HG03196 (cell line): ENCODE results near the gene PLCL1.
A peak's percentile ranks its signal among the peaks of the same experiment; 100 is the strongest.

Experiments used
- ATAC-seq: cut with Tn5 transposase; IDR thresholded peaks from one replicate; pipeline ENCODE4 v1.9.1; 2021; ENCODE audit not compliant: unreplicated experiment

Gene PLCL1

DNA sequence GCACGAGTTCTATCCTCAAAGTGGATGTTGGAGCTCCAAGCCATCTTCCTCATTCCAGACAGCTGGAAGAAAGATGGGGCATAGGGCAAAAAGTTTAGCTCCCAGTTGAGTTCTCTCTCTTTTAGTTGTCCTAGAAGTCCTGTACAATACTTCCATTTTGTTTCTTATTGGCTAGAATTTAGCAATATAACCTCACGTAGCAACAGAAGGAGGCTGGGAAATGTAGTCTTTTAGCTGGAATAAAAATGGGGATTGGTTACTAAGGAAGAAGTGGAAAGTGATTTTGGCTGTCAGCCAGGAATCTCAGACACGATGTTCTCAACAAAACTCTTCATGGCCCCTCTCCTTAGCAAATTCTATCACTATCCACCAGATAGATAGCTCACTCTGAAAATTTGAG lies 79.9 kb downstream of the PLCL1 start:
- ATAC-seq = no peak

DNA sequence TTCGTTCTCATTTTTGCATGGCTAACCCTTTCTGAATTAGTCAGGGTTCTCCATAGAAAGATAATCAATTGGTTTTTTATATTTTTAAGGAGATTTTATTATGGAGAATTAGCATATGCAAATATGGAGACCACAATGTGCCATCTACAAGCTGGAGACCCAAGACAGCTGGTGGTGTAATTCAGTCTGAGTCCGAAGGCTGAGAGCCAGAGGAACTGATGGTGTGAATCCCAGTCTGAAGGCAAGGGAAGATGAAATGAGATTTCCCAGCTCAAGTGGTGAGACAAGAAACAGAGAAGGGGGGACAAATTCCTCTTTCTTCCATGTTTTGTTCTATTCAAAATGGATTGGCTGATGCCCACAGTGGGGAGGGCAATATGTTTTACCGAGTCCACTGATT lies 80.7 kb downstream of the PLCL1 start:
- ATAC-seq = no peak

DNA sequence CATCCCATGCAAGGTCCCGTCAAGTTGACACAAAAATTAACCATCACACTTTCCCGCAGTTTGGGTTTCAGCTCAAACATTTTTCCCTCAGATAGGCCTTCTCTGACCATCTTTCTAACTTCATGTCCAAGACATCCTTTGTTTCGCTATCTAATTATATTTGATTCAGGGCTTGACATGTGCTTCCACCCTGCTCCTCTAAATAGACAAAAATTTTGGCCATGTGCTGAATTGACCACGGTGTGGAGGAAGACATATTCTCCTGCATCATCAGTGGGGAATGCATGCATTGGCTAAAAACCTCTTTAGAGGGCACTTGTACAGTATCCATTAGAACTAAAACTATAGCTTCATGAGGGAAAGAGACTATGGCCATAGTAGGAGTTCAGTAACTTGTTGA lies 81.2 kb downstream of the PLCL1 start:
- no peak for ATAC-seq

DNA sequence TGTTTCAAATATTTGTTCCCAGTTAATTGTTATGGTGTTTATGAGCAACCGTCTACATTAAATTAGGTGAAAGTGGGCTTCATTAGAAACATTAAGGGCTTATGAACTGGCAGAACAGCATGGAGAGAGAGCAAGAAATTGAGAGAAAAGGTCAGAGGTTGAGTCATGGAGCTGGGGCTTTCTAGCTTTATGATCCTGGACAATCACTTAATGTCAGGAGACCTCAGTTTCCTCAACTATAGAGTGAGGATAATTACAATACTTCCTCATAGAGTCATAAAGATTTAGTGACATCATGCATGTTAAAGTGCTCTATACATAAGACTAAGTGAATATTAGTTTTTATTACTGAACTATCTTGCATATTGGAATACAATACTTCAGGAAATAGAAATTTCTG lies 83.9 kb downstream of the PLCL1 start:
- ATAC-seq = no peak

DNA sequence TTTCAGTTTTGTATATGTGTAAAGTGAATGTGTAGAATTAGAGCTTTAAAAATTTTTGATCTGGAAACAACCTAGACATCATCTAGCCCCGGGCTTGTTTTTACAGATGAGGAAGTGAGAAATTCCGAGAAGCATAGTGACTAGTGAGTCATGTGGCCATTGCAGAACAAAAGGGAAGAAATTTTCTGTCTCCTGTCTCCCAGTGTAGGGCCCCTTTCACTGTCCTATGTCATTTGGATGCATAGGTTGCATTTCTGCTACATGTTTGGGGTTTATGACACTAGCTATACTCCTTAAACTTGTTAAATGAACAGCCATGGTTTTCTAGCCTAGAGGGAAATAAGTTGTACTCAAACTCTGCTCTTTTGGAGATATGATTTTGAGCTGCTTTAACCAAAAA lies 84.6 kb downstream of the PLCL1 start:
- peak; percentile 99 for ATAC-seq

DNA sequence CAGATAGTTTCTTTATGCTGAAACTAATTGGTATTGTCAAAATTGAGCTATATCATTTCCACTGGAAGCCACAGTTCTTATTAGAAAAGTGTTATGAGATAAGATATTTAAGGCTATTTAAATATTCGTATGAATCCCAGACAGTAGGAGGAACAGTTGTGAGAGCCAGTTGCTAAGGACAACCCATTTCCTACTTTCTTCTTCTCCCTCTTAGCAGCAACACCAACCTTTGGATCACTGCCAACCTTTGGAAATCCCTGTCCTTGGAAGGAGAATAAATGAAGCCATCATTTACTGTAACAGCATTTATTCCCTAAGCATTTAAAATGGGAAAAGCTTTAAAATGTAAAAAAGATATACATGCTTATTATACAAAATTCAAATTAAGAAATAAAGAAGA lies 85.8 kb downstream of the PLCL1 start:
- no peak for ATAC-seq

DNA sequence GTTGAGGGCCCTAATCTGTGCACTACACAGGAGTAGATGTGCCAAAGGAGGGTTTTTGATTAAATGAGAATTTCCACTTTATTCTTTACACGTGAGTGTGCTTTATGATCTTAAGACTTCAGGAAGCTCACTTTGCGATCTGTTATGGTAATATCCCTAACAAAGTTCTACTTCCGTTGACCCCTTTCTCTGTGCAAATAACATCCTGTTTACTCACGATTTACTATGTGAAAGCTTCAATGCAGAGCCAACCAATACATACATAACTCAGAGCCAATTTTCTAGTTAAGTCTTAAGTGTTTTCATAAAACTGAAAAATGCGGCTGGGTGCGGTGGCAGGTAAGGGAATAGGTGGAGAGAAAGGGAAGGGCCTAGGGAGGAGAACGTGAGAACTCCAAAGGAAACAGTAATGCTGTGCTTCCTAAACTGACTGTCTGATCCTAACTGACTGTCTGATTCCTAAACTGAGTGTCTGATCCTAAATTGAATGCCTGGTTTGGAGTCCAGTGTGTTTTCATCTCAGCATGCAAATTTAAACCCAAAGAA lies 87.6 kb downstream of the PLCL1 start:
- no peak for ATAC-seq

DNA sequence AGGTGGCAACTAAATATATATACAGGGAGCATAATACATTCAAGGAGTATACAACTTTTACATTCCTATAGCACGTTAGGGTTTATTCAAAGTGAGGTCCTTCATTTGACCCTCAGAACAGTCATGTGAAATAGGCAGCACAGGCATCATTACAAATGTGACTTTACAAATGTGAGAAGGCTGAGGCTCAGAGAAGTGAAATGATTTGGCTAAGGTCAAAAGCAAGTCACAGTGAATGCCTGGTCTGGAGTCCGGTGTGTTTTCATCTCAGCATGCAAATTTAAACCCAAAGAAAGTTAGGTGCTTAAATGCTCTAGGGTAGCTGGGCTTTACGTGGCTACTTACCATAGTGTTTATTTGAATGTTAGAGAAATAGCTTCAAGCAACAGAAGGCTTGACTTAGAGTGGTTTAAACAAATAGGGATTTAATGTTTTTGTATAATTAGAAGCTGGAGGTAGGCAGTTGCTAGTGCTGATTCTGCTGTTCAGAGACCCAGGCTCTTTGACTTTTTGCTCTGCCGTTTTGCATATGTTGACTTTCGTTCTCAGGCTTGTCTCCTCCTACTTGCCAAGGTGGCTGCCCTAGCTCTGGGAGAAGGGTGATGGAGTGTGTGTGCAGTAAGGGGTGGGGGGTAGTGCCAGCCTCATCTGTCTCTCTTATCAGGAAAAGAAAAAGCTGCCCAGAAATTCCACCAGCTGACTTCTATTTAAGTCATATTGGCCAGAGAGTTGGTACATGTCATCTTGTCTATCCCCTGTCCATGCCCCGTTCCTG lies 89.2 kb downstream of the PLCL1 start:
- no peak for ATAC-seq

DNA sequence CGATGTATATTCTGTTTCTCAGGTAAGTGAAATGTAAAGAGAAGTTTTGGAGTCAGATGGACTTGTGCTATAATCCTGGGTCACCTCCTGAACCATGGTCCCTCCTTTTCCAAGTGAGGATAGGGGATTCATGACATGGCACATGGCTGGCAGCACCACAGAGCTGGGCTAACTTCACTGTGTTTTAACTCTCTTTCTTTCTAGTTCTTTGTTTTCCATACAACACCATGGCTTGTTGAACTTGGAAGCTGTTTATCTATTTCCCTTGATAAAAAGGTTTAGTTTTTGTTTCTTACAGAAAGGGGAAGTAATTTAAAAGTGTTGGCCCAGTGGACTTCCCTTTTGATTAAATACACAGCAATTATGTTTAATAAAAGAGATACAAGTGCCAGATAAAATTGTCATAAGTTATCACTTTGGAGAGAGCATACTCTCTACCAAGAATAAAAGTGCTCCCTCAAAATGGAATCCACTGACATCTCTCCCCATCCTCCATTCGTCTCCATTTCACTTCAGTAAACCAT lies 90.4 kb downstream of the PLCL1 start:
- ATAC-seq = no peak

DNA sequence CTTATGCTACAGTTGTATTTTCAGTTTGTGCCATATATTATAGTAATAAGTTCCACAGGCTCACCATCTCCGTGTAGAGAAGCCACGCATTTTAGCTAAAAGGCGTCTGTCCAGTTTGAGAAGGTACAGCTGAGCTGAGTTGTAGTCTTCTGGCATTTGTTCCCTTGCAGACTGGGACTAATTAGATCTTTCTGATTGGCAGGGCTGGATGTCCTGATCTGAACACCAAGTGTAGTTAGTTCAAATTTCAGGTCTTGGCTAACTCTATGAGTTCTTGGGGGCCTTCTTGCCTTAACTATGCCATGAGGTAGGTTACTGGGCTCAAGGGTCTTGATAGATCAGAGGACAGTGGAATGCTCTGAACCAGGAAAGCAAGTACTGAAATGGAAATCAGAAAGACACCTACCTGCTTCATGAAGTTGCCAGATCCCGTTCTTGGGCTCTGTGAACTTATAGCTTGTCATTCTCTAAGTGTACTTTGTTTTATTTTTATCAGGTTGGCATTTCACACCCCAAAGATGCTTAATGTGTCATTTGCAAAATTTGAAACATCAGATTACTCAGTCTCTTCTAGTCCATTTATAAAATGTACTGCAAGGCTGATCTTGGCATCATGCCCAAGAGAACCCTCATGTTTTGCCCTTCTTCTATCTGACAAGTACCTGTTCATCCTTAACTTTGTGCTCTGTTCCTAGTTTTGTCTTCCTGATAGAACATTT lies 93.7 kb downstream of the PLCL1 start:
- ATAC-seq = no peak

DNA sequence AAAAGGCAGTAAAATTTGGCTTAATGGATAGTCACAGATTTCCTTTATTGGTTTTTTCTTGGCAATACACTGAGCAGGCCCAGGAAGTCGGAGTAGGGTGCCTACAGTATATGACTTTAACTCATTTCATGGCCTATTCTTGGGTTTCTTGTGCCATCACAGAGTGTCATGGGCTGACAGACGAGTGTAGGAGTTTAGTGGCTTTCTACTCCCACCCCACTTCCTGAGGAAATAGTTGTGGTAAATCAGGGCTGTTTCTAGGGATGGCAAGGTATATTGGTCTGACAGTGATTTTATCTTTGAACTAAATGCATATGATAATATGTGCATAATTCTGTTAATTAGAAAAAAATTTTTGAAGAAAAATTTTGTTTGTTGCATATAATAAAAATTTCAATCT lies 100.1 kb downstream of the PLCL1 start:
- no peak for ATAC-seq

DNA sequence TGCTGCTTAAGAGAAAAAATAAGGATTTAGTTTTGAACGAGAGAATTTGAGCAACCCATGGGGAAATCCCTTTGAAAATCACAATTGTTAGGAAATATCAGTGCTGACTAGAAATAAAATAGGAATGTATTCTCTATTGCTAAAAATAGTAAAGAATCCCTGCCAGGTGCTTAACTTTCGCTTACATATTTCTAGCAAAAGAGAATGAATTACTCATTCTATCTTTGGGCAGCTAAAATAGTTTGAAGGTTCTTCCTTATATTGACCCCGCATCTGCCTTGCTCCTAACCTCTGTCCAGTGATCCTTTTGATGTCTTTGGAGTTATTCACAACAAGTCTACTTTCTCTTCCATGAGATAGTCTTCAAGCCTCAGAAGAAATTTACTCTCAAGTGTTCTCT lies 103.8 kb downstream of the PLCL1 start:
- no peak for ATAC-seq

DNA sequence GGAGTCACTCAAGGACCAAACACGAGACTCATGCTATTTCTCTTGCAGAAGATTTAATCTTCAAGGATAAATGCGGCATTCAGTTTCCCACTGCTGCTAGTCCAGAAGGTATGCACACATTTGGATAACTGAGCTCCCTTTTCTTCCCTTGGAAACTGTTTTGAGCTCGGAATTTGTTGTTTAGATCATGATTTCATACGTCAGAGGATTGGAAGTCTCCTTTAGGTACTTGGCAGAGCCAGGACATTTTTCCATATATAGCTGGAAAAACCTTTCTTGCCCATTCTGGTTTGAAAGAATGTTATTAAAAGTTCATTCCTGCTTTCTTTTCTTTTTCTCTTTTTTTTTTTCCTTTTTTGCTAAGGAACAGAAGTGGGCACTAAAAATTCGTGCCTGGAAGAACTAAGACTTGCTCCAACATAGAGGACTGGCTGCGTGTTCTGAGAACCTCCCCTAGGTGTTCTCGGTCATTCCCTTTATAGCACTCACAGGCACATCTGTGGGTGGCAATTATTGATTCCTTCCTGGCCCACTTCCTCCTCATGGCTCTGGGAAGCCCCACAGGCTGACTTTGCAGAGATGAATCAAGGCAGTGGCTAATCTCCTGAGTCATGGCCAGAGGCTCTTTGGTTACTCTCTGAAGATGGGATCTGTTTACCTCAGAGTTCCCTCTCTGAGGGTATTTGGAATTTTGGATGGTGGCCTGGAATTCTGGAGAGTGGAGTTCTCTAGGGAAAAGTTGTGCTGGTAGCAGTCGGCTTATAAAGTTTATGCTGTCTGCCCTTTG lies 104.8 kb downstream of the PLCL1 start:
- ATAC-seq = no peak

DNA sequence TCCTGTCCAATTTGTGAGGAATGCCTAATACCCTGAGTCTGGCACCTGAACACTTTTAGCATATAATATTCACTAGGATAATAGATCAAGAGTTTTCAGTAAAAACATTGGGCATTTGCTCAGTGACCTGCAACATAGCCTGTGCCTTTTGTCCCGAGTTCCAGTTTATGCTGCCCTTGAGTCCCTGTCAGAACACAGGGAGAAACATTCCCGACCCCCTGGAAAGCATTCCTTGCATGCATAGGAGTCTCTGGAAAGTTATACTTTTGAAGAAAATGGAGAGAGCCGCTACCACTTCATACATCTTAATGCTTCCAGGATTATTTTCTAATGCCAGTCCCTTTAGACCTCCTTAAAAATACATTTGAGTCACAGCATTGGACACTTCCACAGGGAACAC lies 107.3 kb downstream of the PLCL1 start:
- no peak for ATAC-seq

DNA sequence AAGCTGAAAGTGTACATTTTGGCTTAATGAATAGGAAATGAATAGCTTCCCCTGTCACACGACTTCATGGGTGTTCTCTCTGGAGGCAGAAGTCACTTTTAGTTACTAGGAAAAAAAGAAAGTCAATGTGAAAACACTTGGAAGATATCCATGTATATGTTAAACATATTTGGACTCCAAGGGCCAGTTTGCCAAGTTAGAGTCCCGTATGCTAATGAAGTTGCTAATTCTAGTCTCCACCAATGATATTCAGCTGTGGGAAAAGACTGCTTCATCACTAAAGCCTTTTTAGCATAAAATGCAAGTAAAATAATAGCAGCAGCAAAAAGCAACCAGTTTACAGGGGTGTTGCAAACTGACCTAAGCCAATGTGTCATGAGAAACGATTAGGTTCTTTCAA lies 108.7 kb downstream of the PLCL1 start:
- ATAC-seq = no peak

DNA sequence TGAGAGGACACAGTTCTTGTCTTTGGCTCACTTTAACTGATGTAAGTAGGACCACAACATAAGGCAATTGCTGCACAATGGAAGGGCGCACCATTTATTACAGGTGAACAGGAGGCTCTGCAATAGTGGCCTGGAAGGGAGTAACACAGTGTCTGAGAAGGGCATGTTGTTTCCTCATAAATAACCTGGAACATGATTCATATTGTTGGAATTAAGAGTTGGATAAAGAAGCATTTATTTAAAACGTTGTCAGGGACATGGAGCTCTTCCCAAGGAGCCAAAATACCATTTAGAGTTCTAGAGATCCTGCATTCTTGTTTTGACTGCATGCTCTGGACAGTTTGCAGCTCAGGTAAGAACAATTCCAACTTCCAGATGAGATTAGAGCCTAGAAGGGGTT lies 110.4 kb downstream of the PLCL1 start:
- no peak for ATAC-seq

DNA sequence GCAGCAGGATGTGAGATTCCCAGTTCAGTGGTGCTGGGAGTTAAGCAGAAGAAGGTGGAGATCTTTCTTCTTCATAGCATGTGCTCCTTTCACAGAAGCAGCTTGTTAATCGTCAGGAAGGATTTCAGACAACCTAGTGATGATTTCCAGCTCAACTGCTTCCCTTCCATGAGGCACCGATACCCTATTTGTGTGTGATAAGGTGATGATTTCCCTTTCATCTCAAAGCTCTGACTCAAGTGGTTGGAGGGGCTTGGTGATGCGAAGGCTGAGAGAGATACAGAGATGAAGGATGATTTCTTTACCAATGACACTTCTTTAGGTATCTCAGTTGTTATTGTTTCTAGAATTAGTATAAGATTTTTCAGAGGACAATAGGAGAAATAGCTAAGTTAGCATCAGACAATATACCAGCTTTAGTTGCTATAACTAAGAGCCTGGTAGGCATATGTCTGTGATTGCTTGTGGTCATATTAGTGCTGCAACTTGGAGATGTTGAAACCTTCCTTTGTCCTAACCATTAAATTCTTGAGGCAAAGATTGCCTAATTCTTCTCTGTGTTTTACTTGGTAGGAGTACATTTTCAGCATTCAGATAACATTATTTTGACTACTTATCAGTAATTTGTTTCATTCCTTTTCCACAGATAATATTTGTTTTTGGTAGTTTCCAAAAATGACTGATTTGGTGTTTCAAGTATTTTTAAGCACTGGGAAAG lies 111.3 kb downstream of the PLCL1 start:
- no peak for ATAC-seq

DNA sequence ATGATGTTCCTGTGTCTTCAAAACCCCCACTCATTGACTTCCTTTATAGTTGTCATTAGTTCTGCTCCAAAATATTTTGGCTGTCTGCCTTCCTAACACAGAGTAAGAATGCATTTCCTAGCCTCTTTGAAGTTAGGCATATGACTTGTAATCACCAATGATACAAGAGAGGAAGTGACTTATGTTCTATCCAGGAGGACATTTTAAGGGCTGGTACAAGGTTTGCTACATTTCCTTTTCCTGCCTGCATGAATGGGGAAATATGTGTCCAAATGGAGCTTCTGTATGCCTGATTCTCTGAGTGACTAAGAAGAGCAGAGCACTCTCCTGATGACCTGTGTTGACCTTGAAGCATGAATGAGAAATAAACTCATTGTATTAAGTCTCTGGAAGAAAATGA lies 115.1 kb downstream of the PLCL1 start:
- ATAC-seq = no peak

DNA sequence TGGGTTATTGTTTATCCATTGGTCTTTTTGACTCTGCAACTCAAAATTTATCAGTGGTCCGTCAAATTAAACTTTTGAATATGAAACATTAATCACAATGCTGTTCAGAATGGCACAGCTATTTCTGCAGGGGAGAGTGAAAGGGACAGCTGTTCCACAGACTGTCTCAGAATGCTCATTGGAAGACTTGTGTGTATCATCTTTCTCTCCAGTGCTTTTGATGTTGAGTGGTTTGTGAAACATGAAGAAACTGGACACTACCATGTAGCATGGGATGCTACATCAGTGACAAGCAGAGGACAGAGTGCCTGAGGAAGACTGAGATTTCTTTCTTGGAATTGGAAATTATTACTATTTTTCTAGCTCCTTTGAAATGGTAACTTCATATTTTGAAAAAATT lies 115.7 kb downstream of the PLCL1 start:
- no peak for ATAC-seq

DNA sequence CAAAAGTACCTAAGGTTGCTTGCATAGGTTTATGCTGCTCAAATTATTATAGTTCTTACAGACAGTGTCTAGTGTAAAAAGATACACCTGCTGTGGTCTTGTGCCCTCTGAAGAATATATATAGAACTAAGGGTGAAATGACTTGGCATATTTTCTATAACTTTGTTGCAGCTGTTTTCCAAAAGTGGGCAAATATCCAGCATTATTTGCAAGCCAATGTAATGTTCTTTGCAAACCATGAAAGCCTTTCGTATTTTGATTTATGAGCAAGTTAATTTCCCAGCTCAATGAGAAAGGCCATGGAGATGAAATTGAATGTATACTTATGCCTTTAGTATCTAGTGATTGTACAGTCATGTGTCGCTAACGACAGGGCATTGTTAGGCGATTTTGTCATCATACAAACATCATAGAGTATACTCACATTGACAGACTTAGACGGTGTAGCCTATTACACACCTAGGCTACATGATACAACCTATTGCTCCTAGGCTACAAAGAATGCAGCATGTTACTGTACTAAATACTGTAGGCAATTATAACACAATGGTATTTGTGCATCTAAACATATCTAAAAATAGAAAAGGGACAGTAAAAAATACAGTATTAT lies 116.3 kb downstream of the PLCL1 start:
- ATAC-seq = no peak
